Activated naive CD4-positive, alpha-beta T cell treated with anti-CD3 and anti-CD28 coated beads, Interleukin-2, amount 50 U/mL, for 72 hours (primary cell): ENCODE results near the gene PTPRT. TPM values are rescaled to one million over a fixed set of nuclear protein-coding genes. Genes with fewer than 3 reads are reported as not detected.

Experiments used
- ATAC-seq, 2 donors: fragments of 150-1000 bp; cut with Tn5 transposase; 2 replicates each; pipeline ENCODE4 v1.10.0; 2021; ENCODE audit warnings: mild to moderate bottlenecking in 2 of 2, moderate library complexity in 2 of 2
- DNase-seq, 2 donors: peaks; one replicate each; pipeline ENCODE4 v3.0.0; 2021 to 2022; ENCODE audit warnings: low spot score in 2 of 2
- H3K27ac Mint-ChIP-seq, 2 donors: one replicate each; pipeline ENCODE4 v1.8.0; 2022; ENCODE audit warnings: mild to moderate bottlenecking in 2 of 2, mixed read lengths in 2 of 2
- H3K36me3 Mint-ChIP-seq, 2 donors: one replicate each; pipeline ENCODE4 v1.8.0; 2022; ENCODE audit warnings: mixed read lengths in 2 of 2
- H3K9me3 Mint-ChIP-seq, 2 donors: one replicate each; pipeline ENCODE4 v1.8.0; 2022; ENCODE audit warnings: mixed read lengths in 2 of 2
- total RNA-seq, 2 donors: library from RNA; stranded (reverse); gene quantifications; one replicate each; pipeline ENCODE4 v1.2.3, GENCODE V29; 2022

Gene PTPRT
- total RNA-seq, 2 donors from 2014 or later: not detected

DNA sequence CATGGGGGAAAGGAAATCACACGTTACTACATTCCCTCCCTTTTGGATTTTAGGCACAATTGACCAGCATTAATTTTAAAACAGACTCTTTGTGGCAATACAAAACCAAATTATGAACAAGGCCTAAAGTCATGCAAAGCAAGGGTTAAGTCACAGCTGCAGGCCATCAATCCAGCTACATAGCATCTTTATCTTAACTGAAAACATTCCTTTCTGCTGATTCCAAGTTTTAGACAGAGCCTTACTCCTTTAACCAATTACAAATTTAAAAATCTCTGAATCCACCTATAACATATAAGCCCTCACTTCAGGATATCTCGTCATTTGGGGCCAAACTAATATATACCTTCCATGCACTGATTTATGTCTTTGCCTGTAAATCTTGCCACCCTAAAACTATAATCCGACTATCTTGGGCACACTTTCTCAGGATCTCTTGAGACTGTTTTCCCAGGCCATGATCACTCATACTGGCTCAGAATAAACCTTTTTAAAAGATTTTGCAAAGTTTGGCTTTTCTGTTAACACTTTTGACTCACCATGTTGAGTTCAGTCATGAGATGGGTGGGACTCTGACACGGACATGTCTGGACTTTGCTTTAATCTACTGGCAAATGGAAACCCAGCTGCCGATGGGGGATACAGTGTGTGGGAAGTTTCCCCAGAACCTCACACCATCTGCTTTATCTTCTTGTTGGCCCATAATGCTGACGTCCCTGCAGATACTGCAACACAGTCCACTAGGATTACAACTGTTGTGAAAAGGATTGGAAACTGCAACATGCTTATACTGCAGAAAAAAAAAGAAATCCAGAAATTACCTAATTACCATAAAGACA lies 757.0 kb downstream of the PTPRT start:
- Mint-ChIP-seq H3K27ac (no peak overlapping the region), H3K9me3 (peaks cover 6 to 10% of the 10 kb centered on the region in 2 donors), H3K36me3 (no peaks in the 10 kb centered on the region)
- DNase-seq (no peak), ATAC-seq (no peak)

DNA sequence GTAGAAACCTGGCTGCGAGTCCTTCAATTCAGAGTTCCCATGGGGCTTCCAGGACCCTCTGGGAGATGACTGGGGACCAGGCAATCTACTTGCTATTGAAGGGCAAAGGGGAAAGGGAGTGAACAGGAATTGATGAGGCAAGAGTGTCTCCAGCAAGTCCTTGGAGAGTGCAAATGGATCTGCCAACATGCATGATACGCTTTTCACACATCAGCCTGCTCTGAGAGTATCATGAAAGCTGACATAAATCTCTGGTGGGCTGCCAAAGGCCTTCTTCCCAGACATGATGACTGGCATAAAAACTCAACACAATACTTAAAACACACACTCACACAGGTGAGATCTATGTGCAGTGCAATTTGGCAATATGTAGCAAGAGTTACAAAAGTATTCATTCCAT lies 759.1 kb downstream of the PTPRT start:
- H3K27ac Mint-ChIP-seq: no peak overlapping the region
- H3K9me3 Mint-ChIP-seq: peaks cover 13 to 14% of the 10 kb centered on the region in 2 donors
- DNase-seq: no peak
- no peak for ATAC-seq
- H3K36me3 Mint-ChIP-seq: no peaks in the 10 kb centered on the region

DNA sequence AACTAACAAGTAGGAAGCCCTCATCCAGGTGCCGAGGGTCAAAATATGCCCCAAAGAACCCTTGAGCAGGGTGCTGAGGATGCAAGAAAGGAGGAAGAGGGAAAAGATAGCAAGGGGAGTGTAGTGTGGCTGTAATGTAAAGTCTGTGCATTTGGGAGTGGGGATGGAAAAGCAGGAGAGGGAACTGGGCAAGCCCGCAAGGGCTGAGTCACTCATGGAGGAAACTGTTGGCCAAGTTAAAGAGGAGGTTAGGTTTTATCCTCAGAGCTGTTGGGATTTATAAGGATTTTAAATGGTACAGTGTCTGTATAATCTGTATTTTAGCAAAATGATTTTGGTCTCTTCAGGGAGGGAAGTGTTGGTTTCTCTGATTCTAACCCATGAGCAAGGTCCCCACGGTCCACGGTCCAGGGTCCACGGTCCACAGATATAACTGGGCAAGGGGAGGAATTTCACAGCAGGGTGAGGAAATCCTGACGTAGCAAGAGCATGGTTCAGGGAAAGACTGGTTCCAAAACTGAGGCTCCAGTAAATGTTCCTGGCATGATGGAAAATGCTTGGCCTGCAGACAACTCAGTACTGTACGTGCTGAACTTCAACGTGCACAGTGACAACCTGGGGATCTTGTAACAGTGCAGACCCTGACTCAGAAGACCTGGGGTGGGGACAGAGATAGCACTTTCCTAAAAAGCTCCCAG lies 759.8 kb downstream of the PTPRT start:
- no peak for ATAC-seq
- H3K9me3 Mint-ChIP-seq: peaks cover 16 to 17% of the 10 kb centered on the region in 2 donors
- no peaks in the 10 kb centered on the region for H3K36me3 Mint-ChIP-seq
- H3K27ac Mint-ChIP-seq: no peak overlapping the region
- DNase-seq: no peak

DNA sequence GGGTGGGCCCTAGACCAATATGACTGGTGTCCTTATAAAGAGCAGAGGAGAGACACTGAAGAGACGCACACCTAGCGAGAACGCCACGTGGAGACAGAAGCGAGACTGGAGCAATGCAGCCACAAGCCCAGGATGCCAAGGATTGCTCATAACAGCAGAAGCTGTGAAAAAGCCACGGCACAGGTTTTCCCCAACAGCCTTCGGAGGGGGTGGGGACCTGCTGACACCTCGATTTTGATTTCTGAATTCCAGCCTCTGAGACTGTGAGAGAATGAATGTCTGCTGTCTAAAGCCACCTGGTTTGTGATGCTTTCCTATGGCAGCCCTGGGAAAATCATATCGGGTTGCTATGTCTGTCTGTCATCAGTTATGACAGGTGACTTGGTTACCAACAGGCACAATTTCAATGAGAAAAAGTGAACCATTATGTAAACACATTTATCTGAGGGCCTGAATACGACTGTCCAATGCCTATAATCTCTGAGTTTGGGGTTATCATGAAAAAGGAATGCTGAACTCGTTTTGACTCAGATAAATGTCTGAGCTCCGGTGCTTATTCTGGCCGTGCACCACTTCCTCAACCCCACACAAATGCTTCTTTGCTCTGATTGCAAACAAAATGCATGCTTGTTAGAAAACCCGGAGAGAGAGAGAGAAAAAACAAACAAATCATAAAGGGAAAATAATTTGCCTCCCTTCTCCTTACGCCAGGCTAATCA lies 769.7 kb downstream of the PTPRT start:
- ATAC-seq (no peak), DNase-seq (no peak)
- no peaks in the 10 kb centered on the region for H3K36me3 Mint-ChIP-seq
- H3K9me3 Mint-ChIP-seq: peaks cover 4 to 13% of the 10 kb centered on the region in 2 donors
- no peak overlapping the region for H3K27ac Mint-ChIP-seq

DNA sequence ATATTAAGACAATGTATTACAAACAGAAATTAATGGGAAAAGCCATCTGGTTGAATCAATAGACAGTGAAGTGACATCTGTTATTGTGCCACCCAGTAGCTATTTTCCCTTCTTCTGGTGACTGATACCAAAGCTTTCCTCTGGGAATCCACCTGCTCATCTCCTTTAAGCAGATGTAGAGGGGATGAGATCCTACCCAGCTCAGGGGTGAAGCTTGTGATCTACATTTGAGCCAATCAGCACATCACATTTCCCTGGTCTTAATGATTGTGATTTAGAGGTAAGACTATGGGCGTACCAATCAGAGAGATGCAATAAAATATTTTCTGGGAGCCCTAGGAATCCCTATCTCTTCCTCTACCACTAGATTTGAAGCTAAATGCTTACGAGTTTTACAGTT lies 782.9 kb downstream of the PTPRT start:
- Mint-ChIP-seq H3K36me3 (no peaks in the 10 kb centered on the region), H3K9me3 (peaks cover under 1 to 11% of the 10 kb centered on the region in 2 donors), H3K27ac (no peak overlapping the region)
- ATAC-seq (no peak), DNase-seq (no peak)

DNA sequence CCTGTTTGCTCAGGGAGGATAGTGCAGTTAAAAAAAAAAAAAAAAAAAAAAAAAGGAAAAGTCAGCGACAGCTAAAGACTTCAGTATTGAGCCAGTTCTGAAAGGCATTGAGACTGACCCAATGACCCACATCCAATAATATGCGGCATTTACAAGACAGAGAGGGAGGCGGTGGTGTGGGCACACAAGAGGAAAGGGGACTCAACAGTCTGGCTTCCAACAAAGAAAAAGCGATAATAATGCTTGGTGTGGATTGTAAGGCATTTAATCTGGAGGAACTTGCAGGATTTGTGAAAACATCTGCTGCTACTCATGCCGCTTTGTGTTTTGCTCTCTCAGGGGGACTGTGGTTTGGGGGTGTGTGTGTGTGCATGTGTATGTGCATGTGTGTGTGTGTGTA lies 787.3 kb downstream of the PTPRT start:
- Mint-ChIP-seq H3K9me3 (peaks cover 6 to 15% of the 10 kb centered on the region in 2 donors), H3K36me3 (no peaks in the 10 kb centered on the region), H3K27ac (no peak overlapping the region)
- DNase-seq (no peak), ATAC-seq (no peak)

DNA sequence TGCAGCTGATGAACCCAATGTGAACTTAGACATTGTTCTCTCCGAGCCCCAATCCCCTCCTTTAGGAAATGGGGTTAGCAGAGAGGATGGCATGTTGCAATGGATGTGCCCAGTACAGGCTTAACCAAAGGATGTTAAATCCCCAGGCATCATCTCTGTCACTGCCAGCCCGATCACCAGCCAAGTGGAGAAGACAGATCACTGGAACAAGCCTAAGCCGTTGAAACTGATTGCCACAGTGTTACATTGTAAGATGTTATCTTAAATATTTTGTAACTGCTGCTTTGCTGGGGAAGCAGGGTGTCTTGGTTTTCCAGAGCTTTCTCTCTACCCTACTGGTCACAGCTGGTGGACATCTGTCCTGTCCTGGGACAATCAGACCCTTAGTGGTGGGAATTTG lies 788.1 kb downstream of the PTPRT start:
- DNase-seq (no peak), ATAC-seq (no peak)
- H3K36me3 Mint-ChIP-seq: no peaks in the 10 kb centered on the region
- H3K27ac Mint-ChIP-seq: no peak overlapping the region
- peaks cover 6 to 15% of the 10 kb centered on the region in 2 donors for H3K9me3 Mint-ChIP-seq

DNA sequence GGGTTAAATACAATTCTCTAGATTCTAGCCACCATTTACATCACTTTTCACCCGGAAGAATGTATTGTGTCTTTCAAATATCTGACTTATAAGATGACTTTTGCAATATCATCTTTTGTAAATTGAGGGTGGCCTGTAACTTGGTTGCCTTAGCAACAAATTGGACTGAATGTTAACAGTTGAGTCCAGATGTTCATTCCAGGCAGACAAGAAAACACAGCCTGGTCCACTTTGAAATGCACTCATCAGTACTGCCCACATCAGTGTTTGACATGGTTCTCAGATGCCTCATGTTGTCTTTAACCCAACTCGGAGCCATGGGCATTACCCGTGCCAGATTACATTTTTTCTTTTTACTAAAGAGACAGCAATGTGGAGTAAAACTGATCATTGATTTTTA lies 789.9 kb downstream of the PTPRT start:
- no peak for ATAC-seq
- H3K9me3 Mint-ChIP-seq: peaks cover 6 to 15% of the 10 kb centered on the region in 2 donors
- H3K36me3 Mint-ChIP-seq: no peaks in the 10 kb centered on the region
- no peak overlapping the region for H3K27ac Mint-ChIP-seq
- DNase-seq: no peak

DNA sequence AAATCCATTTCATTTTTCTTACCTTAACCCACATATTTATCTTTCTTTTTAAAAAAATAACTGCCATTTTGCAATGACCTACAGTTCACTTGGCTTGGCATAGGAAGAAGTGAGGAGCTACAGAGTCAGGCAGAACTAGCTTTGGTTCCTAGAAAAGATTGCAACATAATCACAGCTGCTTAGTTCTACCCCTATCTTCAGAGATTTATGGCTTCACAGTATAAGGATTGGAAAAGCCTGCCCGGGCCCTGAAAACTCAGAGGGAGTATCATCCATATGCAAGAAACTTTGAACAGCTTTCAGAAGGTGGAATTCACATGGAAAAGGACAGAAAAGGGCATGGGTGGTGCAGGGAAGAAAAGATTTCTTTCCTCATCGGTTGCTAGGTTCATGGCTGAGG lies 797.3 kb downstream of the PTPRT start:
- DNase-seq (no peak), ATAC-seq (no peak)
- Mint-ChIP-seq H3K27ac (no peak overlapping the region), H3K9me3 (peaks cover 3 to 5% of the 10 kb centered on the region in 2 donors), H3K36me3 (no peaks in the 10 kb centered on the region)

DNA sequence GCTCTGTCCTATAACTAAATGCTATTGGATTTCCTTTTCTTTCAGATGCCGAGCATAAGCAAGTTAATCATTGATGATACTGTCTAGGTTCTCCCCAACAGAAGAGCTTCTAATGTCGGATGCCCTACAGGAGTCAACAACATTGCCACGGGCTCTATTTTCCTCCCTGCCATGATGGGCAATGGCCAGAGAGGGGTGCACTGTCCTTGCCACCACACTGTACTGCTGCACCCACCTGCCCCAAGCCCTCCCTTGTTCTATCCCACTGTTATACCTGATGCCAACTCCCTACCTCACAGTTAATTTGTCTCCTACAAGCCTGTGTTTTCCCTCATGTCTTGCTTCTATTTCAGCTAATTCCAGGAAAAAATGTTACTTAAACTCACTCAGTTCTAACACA lies 797.9 kb downstream of the PTPRT start:
- ATAC-seq (no peak), DNase-seq (no peak)
- peaks cover 3 to 5% of the 10 kb centered on the region in 2 donors for H3K9me3 Mint-ChIP-seq
- H3K27ac Mint-ChIP-seq: no peak overlapping the region
- H3K36me3 Mint-ChIP-seq: no peaks in the 10 kb centered on the region

DNA sequence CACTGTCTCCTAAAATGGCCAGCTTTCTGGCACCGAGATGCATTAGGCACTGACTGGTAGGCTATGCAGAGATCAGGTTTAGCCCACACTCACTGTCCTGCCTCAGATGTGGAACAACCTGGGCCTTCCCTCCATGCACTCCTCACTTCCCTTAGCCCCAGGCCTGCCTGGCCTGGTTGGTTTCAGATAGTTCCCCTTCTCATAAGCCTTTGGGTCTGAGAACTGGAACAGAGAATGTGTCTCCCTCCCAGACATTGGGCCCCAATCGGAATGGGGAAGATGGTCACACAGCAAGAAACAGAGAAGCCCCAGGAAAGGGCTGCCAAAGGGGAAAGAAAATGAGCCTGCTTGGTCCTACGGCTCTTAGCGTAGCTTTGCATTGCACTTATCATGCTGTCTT lies 809.4 kb downstream of the PTPRT start:
- DNase-seq: no peak
- Mint-ChIP-seq H3K27ac (no peak overlapping the region), H3K9me3 (peaks cover 7 to 14% of the 10 kb centered on the region in 2 donors), H3K36me3 (no peaks in the 10 kb centered on the region)
- ATAC-seq: no peak

DNA sequence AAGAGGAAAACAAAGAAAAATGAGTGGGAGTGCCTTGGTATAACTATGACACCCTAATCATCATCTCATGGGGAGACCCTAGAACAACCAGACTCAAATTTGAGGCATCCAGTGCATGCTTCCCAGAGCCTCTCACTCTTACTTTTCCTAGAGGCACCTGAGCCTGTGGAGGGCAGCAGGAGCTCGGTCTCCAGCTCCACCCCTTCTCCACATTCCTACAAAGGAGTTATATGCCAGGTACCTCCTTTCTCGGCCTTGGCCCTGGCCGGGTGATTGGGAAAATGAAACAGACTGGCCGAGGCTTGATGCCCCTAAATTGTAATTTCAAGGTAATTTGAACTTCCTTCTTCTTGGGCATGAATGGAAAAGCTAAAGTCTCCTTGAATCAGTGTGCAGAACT lies 810.3 kb downstream of the PTPRT start:
- no peak for ATAC-seq
- no peak overlapping the region for H3K27ac Mint-ChIP-seq
- no peaks in the 10 kb centered on the region for H3K36me3 Mint-ChIP-seq
- no peak for DNase-seq
- peaks cover 4 to 9% of the 10 kb centered on the region in 2 donors for H3K9me3 Mint-ChIP-seq

DNA sequence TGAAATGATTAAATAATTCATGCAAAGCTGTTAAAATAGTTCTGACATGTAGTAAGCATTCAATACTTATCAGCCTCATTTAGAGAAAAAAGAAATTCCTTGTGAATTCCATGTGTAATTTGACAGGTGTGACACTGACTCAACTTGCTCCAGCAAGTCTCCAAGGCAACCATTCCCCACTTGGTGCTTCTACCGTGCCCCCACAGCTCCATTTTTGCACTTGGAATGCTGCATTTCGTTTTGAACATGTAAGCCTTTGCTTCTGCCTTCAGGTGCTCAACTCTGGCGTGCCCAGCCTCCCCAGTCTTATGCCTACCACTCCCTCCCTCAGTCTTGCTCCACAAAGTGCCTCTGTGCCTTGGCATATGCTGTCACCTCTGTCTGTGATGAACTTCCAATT lies 810.9 kb downstream of the PTPRT start:
- DNase-seq: no peak

DNA sequence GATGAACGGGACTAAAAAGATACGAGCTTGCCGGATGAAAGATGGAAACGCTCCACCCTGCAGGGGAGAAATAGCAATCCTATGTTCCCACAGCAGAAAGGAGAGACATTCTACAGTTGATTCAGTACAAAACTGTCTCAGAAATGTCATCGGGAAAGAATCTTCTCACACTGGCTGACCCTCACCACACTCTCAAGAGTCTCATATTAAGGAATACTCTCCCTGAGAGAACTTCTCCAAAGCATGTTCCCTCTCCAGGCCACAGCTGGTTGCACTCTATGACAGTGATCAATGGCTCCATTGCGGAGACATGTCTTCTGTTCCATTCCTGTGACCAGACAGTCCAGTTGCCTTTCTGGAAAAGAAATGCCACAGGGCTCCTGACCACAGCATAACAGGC lies 813.6 kb downstream of the PTPRT start:
- DNase-seq: no peak
- H3K9me3 Mint-ChIP-seq: peaks cover 4 to 9% of the 10 kb centered on the region in 2 donors
- no peaks in the 10 kb centered on the region for H3K36me3 Mint-ChIP-seq
- no peak for ATAC-seq
- H3K27ac Mint-ChIP-seq: no peak overlapping the region

More for the DNA sequence above, 810.9 kb downstream of the PTPRT start:
- Mint-ChIP-seq H3K36me3 (no peaks in the 10 kb centered on the region), H3K27ac (no peak overlapping the region), H3K9me3 (peaks cover 4 to 9% of the 10 kb centered on the region in 2 donors)
- ATAC-seq: no peak

DNA sequence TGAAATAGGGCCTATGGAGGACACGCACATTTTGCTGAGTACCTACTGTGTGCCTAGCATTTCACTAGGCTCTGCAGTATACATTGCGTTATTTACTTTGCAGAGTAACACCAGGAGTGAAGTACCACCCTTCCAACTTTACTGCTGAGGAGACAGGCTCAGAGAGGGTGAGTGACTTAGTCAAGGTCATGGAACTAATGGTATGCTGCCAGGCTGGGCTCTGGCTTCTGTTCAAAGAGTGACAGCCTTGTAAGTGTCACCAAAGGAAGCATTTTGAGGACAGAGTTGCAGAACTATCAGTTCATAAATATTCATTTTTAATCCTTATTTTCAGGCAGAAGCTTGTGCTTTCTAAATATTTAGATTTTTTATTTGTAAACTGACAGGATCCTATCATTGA lies 816.7 kb downstream of the PTPRT start:
- H3K9me3 Mint-ChIP-seq: peaks cover 4 to 9% of the 10 kb centered on the region in 2 donors
- DNase-seq (no peak), ATAC-seq (no peak)
- H3K27ac Mint-ChIP-seq: no peak overlapping the region
- H3K36me3 Mint-ChIP-seq: no peaks in the 10 kb centered on the region

DNA sequence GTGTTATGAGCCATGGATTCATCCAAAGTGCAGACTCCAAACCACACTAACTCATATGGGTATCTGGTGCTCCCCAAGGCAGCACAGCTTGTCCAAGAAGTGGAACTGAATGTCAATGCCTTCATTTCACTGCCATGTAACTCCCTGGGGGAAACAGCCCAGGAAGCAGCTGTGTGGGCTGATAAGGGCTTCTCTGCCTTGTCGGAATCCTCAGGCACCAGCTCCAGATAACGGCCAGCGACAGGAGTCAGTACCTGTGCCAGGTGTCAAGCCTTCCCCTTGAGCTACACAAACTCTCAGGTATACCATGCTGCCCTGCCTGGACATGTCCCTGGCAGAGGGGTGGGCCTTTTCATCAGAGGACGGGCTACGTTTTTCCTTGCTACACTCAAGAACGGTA lies 819.6 kb downstream of the PTPRT start:
- no peaks in the 10 kb centered on the region for H3K36me3 Mint-ChIP-seq

DNA sequence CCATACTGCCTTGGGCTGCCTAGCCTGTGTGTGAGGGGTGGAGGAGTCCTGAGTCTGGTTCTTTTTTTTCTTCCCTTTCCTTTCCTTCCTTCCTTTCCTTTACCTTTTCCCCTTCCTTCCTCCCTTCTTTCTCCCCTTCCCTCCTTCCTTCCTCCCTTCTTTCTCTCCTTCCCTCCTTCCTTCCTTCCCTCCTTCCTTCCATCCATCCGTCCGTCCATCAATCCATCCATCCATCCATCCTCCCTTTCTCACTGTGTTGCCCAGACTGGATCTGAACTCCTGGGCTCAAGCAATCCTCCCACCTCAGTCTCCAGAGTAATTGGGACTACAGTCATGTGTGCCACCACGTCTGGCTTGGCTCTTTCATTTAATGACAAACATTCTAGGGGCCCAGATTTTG lies 820.8 kb downstream of the PTPRT start:
- no peak for DNase-seq
- Mint-ChIP-seq H3K27ac (no peak overlapping the region), H3K9me3 (peaks cover 0 to 13% of the 10 kb centered on the region in 2 donors), H3K36me3 (no peaks in the 10 kb centered on the region)
- no peak for ATAC-seq

More for the DNA sequence above, 819.6 kb downstream of the PTPRT start:
- ATAC-seq (no peak), DNase-seq (no peak)
- H3K27ac Mint-ChIP-seq: no peak overlapping the region
- H3K9me3 Mint-ChIP-seq: peaks cover 0 to 13% of the 10 kb centered on the region in 2 donors
